Neural progenitor cell (in vitro differentiated cells): Measurements from ENCODE around the gene KDM4B. TPM values are rescaled to one million over a fixed set of nuclear protein-coding genes. Genes with fewer than 3 reads are reported as not detected.
"Not testable (repeated sequence)": the region's sequence is repeated elsewhere in the genome, so short reads cannot be mapped to it uniquely, and the experiment has no call there.

Experiments used
- DNase-seq: peaks from one replicate; pipeline ENCODE4 v3.0.0-alpha.2; 2016; ENCODE audit warnings: low spot score
- H2AFZ ChIP-seq: fragments of 200-600 bp; sonication (generic); replicated peaks from 2 replicates; pipeline ENCODE4 v1.6.1; 2016; ENCODE audit warnings: antibody characterized with exemption
- H3F3A ChIP-seq: fragments of 200-600 bp; sonication (generic); 2 replicates; pipeline ENCODE4 v1.6.1; 2016; ENCODE audit warnings: antibody characterized with exemption, low read depth
- H3K27ac ChIP-seq: fragments of 200-600 bp; sonication (generic); 2 replicates; pipeline ENCODE4 v1.5.1; 2016; ENCODE audit warnings: mild to moderate bottlenecking
- H3K27me3 ChIP-seq: fragments of 200-600 bp; sonication (generic); 2 replicates; pipeline ENCODE4 v1.6.1; 2016; ENCODE audit warnings: mild to moderate bottlenecking, moderate library complexity
- H3K36me3 ChIP-seq: fragments of 200-600 bp; sonication (generic); 2 replicates; pipeline ENCODE4 v1.5.1; 2016
- H3K4me1 ChIP-seq: fragments of 200-600 bp; sonication (generic); 2 replicates; pipeline ENCODE4 v1.6.1; 2016; ENCODE audit warnings: mixed run types
- H3K4me2 ChIP-seq: fragments of 200-600 bp; sonication (generic); 2 replicates; pipeline ENCODE4 v1.6.1; 2016
- H3K4me3 ChIP-seq: fragments of 200-600 bp; sonication (generic); 2 replicates; pipeline ENCODE4 v1.5.1; 2016
- H3K79me2 ChIP-seq: fragments of 200-600 bp; sonication (generic); 2 replicates; pipeline ENCODE4 v1.6.1; 2016; ENCODE audit warnings: low read depth
- H3K9ac ChIP-seq: fragments of 200-600 bp; sonication (generic); 2 replicates; pipeline ENCODE4 v1.6.1; 2016
- H3K9me3 ChIP-seq: fragments of 200-600 bp; sonication (generic); 2 replicates; pipeline ENCODE4 v1.5.1; 2016; ENCODE audit warnings: low read depth
- H4K20me1 ChIP-seq: fragments of 200-600 bp; sonication (generic); 2 replicates; pipeline ENCODE4 v1.6.1; 2016; ENCODE audit warnings: low read depth
- H3K27ac Mint-ChIP-seq: 3 replicates; pipeline ENCODE4 v1.8.0; 2021; ENCODE audit warnings: mixed read lengths
- H3K27me3 Mint-ChIP-seq: 2 replicates; pipeline ENCODE4 v1.8.0; 2022; ENCODE audit warnings: low read depth, mild to moderate bottlenecking, inconsistent platforms, moderate library complexity, mixed read lengths; ENCODE audit not compliant: insufficient read depth
- H3K36me3 Mint-ChIP-seq: 3 replicates; pipeline ENCODE4 v1.8.0; 2021; ENCODE audit warnings: mixed read lengths
- H3K4me1 Mint-ChIP-seq: 3 replicates; pipeline ENCODE4 v1.8.0; 2021; ENCODE audit warnings: mixed read lengths
- H3K4me3 Mint-ChIP-seq: 3 replicates; pipeline ENCODE4 v1.8.0; 2021; ENCODE audit warnings: mild to moderate bottlenecking, moderate library complexity, mixed read lengths
- H3K9me3 Mint-ChIP-seq: 3 replicates; pipeline ENCODE4 v1.8.0; 2020; ENCODE audit warnings: mixed read lengths
- EZH2 ChIP-seq: fragments of 200-600 bp; sonication (generic); IDR thresholded peaks from 2 replicates; pipeline ENCODE4 v1.6.1; 2017; ENCODE audit warnings: antibody characterized with exemption, mild to moderate bottlenecking, moderate library complexity
- EZH2phosphoT487 ChIP-seq: fragments of 200-600 bp; sonication (generic); IDR thresholded peaks from 2 replicates; pipeline ENCODE4 v1.6.1; 2017; ENCODE audit warnings: antibody characterized with exemption
- total RNA-seq: library from RNA; depleted of rRNA; stranded (reverse); fragments of >200 nt; gene quantifications from 2 replicates; pipeline ENCODE4 v1.2.3, GENCODE V29; 2015; ENCODE audit warnings: low replicate concordance
- TF ChIP-seq, protein P1 (sequence below): fragments of 200-600 bp; sonication (generic); IDR thresholded peaks from 2 replicates; pipeline ENCODE4 v1.5.1; 2017; ENCODE audit warnings: antibody characterized with exemption, mild to moderate bottlenecking

Gene KDM4B
- total RNA-seq, 1 donor from 2014 or later: 16.0 TPM

DNA sequence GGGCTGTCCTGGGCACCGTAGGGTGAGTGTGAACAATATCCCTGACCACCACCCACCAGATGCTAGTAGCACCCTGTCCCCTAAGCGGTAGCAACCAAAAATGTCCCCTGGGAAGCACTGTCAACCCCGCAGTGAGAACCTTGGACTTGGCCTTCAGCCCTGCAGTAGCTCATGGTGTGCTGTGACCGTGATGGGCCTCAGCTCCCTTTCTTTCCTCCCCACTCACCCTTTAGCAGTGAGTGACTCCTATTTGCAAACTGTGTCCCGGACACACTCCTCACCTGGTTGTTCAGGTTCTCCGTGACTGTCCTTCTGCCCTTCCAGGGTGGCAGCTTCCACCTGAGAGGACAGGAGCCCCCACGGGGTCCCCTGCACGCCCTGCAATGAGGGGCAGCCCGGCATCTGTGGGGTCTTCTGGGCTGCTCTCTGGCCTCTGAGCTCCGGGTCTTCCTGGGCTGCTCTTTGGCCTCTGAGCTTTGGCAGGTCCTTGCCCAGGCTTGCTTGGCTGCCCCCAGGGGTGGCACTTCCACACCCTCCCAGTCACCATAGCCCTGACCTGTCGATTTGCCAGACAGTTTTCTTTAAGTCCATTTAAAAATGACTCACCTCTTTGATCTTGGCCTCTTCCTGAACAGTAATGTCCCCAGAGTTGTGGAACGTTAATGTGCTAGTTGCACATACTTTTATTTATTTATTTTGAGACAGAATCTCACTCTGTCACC lies 3.8 kb downstream of the KDM4B start:
- peaks cover 22% of the 10 kb centered on the region for H3F3A ChIP-seq
- no peak for TF ChIP-seq EZH2
- TF ChIP-seq, protein P1, sequence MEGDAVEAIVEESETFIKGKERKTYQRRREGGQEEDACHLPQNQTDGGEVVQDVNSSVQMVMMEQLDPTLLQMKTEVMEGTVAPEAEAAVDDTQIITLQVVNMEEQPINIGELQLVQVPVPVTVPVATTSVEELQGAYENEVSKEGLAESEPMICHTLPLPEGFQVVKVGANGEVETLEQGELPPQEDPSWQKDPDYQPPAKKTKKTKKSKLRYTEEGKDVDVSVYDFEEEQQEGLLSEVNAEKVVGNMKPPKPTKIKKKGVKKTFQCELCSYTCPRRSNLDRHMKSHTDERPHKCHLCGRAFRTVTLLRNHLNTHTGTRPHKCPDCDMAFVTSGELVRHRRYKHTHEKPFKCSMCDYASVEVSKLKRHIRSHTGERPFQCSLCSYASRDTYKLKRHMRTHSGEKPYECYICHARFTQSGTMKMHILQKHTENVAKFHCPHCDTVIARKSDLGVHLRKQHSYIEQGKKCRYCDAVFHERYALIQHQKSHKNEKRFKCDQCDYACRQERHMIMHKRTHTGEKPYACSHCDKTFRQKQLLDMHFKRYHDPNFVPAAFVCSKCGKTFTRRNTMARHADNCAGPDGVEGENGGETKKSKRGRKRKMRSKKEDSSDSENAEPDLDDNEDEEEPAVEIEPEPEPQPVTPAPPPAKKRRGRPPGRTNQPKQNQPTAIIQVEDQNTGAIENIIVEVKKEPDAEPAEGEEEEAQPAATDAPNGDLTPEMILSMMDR: no peak
- no peak for TF ChIP-seq EZH2phosphoT487
- H3K9me3 Mint-ChIP-seq: no peaks in the 10 kb centered on the region
- peaks cover 58% of the 10 kb centered on the region for H3K4me1 Mint-ChIP-seq
- H3K36me3 ChIP-seq: no peaks in the 10 kb centered on the region
- H4K20me1 ChIP-seq: peaks cover 82% of the 10 kb centered on the region
- no peaks in the 10 kb centered on the region for H3K27me3 ChIP-seq
- DNase-seq: no peak
- no peak overlapping the region for H2AFZ ChIP-seq
- H3K27me3 Mint-ChIP-seq: peaks cover 7% of the 10 kb centered on the region
- H3K4me3 Mint-ChIP-seq: no peak overlapping the region
- H3K9me3 ChIP-seq: no peaks in the 10 kb centered on the region
- no peak overlapping the region for H3K27ac Mint-ChIP-seq
- H3K36me3 Mint-ChIP-seq: peaks cover 2% of the 10 kb centered on the region
- H3K79me2 ChIP-seq: peaks cover 83% of the 10 kb centered on the region
- H3K4me2 ChIP-seq: no peak overlapping the region
- H3K4me3 ChIP-seq: no peak overlapping the region
- H3K9ac ChIP-seq: no peak overlapping the region
- no peak overlapping the region for H3K27ac ChIP-seq
- peaks cover 10% of the 10 kb centered on the region for H3K4me1 ChIP-seq

DNA sequence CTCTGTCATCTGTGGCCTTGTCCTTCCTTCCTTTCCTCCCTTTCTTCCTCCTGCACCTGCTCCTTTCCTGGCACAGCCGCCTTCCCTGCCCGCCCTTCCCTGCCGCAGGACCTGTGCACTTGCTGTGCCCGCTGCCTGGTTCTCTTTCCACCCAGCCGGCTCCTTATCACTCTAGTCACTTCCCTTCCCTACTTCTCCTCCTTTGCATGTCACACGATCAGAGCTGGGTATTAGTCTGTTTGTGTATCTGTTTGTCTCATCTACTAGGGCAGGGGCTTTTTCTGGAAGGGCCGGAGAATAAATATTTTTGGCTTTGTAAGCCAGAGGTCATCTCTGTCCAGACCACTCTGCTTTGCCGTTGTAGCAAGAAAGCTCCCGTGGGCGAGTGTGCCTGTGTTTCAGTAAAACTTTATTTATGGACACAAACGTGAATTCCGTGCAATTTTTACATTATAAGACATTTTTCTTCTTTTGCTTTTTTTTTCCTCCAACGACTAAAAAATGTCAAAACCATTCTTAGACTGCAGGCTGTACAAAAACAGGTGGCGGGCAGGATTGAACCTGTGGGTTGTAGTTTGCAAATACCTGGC lies 6.1 kb downstream of the KDM4B start:
- Histone ChIP-seq H3K9me3 (no peaks in the 10 kb centered on the region), H3K4me2 (no peak overlapping the region), H3F3A (peaks cover 10% of the 10 kb centered on the region), H3K36me3 (no peaks in the 10 kb centered on the region), H4K20me1 (peaks cover 100% of the 10 kb centered on the region), H3K27ac (no peak overlapping the region), H3K4me3 (no peak overlapping the region), H3K4me1 (peaks cover 5% of the 10 kb centered on the region), H3K79me2 (peaks cover 100% of the 10 kb centered on the region), H2AFZ (no peak overlapping the region), H3K9ac (no peak overlapping the region), H3K27me3 (no peaks in the 10 kb centered on the region)
- Mint-ChIP-seq H3K4me1 (peaks cover 56% of the 10 kb centered on the region), H3K36me3 (peaks cover 5% of the 10 kb centered on the region), H3K27ac (peak overlapping the region; percentile 79), H3K4me3 (peak overlapping the region; percentile 22), H3K9me3 (no peaks in the 10 kb centered on the region), H3K27me3 (peaks cover 7% of the 10 kb centered on the region)
- no peak for DNase-seq
- TF ChIP-seq EZH2phosphoT487 (no peak), EZH2 (no peak)
- TF ChIP-seq, protein P1: no peak

DNA sequence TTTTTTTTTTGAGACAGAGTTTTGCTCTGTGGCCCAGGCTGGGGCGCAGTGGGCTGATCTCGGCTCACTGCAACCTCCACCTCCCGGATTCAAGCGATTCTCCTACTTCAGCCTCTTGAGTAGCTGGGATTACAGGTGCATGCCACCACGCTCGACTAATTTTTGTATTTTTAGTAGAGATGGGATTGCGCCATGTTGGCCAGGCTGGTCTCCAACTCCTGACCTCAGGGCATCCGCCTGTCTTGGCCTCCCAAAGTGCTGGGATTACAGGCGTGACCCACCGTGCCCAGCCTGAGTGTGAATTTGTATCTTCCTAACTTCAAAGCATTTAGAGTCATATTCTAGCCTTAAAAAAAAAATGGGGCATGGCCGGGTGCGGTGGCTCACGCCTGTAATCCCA lies 6.7 kb downstream of the KDM4B start:
- peaks cover 54% of the 10 kb centered on the region for H3K4me1 Mint-ChIP-seq
- H3K4me2 ChIP-seq, H3K36me3 ChIP-seq, H3K4me1 ChIP-seq, H3K4me3 Mint-ChIP-seq, H2AFZ ChIP-seq, H3K9me3 ChIP-seq, H3K27ac Mint-ChIP-seq, DNase-seq, H3F3A ChIP-seq, H3K27me3 ChIP-seq, H3K27me3 Mint-ChIP-seq, H3K9me3 Mint-ChIP-seq, H3K9ac ChIP-seq, H3K36me3 Mint-ChIP-seq, H3K27ac ChIP-seq, H3K4me3 ChIP-seq: not testable (repeated sequence)
- peaks cover 100% of the 10 kb centered on the region for H4K20me1 ChIP-seq
- peaks cover 100% of the 10 kb centered on the region for H3K79me2 ChIP-seq
